NK-92 (cell line): ENCODE data around the gene HCN4.
"Not testable (repeated sequence)": the region's sequence is repeated elsewhere in the genome, so short reads cannot be mapped to it uniquely, and the experiment has no call there.

Experiments
- DNase-seq: peaks from one replicate; lab custom pipeline; 2025; ENCODE audit not compliant: unreplicated experiment; lab: John Stamatoyannopoulos, UW

Gene HCN4

DNA sequence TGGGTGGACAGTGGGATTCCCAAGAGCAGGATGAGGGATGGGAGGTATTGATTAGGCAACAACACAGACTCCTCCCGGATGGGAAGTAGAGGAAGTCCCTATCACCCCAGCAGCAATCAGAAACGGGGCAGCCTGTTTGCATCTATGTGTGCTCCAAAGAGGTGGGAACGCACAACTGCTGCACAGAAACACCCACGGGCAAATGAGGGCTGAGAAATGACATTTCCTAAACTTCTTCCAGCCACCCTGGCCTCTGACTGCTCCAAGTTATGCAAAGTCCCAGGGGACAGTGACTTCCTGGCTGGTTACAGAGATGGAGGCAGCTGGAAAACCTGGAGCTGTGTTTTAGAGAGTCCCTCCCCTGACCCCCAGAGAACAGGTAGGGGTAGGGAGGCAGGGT, 42.6 kb downstream of the HCN4 start:
- DNase-seq = no peak

DNA sequence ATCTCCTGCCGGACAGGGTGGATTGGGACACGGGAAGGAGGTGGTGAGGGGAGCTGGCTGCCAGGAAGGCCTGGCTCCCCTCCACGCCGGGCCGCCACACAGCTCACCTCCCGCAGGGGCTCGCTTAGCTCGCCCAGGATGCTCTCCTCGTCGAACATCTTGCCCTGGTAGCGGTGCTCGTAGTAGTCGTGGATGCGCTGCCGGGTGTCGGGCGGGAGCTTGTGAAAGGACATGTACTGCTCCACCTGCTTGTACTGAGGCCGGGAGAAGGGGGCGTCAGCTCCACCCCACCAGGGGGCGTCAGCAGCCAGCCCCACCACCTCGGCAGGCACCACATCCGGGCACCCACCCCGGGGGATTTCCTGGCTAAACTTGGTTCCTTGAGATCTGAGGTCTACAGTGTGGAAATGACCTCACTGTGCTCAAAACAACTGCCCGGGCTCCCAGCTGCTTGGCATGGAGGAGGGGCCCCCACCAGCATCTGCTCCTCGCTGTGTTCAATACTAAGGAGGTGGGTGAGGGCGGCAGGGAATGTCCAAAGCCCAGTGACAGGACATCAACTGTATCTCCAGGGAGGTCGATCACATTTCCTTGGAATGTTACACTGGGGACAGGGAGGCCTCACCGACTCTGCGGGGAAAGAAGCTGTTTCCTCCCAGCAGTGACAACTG, 43.4 kb downstream of the HCN4 start:
- no peak for DNase-seq

DNA sequence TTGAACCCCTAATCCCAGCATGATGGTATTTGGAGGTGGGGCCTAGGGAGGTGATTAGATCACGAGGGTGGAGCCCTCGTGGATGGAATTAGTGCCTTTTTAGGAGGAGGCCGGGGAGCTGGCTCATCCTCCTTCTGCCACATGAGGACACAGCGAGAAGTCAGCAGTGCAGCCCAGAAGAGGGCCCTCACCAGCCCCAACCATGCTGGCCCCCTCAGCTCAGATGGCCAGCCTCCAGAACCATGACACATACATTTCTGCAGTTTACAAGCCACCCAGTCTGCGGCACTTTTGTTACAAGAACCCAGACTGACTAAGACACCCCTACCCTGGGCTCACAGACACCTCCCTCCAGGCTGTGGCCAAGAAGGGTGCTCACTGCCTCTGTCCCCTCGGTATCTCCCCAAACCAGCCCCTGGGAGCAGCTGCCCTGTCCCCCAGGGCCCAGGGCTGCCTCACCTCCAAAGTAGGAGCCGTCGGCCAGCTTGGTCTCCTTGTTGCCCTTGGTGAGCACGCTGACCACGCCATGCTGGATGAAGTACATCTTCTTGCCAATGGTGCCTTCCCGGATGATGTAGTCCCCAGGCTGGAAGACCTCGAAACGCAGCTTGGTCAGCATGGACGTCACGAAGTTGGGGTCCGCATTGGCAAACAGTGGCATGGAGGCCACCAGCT, 44.1 kb downstream of the HCN4 start:
- DNase-seq = no peak

DNA sequence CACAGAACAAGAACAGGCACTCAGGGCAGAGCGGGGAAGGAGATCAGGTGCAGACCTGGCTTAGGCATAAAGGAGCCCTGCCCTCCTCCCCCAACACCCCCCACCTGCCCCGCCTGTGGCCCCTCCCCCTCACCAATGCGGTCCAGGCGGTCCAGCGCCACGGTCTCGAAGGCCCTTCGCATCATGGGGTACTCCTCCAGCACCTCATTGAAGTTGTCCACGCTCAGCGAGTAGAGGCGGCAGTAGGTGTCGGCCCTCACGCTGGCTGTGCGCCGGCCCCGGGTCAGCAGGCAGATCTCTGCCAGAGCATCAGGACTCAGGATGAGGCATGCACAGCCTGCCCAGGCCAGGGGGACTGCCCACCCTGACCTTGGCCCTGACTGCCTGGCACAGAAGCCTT, 44.8 kb downstream of the HCN4 start:
- DNase-seq = no peak

DNA sequence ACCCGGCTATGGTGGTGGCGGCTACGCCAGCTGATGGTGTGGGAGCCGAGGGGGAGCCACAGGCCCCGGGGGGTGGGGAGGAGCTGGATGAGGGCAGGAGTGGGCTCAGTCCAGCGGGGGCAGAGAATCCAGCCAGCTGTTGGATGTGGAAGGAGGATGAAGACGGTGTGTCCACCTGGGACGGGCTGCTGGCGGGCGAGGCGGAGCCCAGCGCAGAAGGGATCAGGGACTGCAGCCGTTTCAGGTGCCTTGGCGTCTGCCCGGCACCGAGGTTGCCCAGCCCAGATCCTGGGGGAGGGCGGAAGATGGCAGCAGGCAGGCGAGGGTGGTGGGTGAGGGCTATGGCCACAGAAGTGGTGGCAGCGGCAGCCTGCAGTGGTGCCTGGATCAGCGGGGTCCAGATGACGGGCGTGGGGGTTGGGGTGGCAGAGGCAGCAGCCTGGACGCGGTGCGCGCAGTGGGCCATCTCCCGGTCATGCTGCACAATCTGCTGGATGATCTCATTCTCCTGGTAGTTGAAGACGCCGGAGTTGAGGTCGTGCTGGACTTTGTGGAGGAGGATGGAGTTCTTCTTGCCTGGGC, 45.3 kb downstream of the HCN4 start:
- DNase-seq = no peak

GRCh38 chr15:73322665-73323373, 45.9 kb downstream of the HCN4 start:
- DNase-seq = no peak

GRCh38 chr15:73321496-73322450, 47.0 kb downstream of the HCN4 start:
- no peak for DNase-seq

GRCh38 chr15:73320619-73321180, 48.1 kb downstream of the HCN4 start:
- DNase-seq = no peak

- DNase-seq = no peak
These were observed 49.1 kb downstream of the HCN4 start for GRCh38 chr15:73319460-73320245.

DNA sequence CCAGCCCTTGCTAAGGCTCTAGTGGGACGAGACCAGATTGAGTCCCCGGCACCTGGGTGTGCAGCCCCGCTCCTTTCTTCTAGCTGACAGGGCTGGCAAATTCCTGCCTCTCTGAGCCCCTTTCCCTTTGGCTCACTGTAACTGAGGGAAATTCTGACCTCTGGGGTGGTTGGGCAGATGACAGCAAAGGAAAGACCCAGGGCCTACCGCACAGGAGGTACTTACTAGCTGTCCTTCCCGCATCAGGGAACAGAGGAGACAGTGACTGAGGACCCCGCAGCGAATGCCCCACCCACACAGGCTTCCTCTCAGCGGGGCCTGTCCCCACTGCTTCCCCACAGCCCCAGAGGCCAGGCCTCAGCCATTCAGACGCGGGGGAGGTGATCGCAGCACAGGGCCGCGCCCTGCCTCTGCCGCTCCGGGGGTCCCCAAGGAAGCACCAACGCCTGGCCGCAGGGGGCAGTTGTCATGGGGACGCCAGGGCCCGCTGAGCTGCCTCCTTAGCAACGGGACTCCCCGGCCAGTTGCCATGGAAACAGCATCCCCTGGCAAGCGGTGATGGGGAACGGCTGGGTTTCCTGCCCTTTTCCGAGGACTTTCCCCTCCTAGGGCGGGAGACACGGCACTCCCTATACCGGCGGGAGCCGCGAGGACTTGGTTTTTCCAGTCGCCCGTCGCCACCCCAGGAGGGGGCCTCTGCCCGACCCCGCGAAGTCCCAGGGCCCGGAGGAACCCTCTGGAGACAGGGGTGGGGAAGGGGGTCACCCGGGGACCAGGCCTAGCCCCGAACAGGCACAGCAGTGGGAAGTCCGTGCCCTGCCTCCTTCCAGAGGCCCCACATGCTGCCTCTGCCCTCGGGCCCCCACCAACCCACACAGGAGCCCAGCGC, 50.1 kb downstream of the HCN4 start:
- no peak for DNase-seq

DNA sequence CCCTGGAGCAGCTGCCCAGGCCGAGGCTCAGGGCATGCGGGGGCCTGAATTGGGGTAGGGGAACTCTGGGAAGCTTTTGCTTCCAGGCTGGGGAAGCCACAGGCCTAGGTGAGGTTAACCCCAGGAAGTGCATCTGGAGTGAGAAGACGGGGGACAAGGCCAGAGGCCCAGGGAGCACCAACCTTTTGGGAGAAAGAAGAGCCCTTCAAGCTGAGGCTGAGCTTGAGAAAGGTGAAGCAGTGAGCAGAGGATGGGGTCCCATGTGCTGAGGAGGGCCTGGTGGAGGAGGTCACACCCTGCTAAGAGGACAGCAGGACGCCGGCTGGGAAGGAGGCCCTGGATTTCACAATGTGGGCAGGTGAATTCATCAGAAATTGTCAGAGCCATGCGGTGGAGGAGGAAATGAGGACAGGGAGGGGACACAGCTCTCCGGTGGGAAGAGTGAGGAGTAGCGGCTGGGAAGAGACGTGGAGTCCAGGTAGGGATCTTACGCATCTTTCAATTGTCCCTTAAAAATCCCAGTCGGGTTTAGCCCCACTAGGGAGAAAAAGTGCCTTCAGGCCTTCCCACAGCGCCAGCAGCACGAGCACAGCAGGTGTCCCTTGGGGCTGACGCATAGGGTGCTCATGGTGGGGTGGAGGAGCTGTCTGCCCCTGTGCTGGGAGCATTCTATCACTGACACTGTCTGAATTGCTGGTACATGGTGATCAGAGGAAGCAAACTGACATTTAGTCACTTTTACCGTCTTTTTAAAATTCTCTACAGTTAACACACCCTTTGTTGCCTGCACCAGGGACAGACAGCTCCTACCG, 50.9 kb downstream of the HCN4 start:
- DNase-seq = no peak

- no peak for DNase-seq
These were observed 54.9 kb downstream of the HCN4 start for GRCh38 chr15:73313861-73314260.

- no peak for DNase-seq
These were observed 60.5 kb downstream of the HCN4 start for GRCh38 chr15:73308305-73308704.

DNA sequence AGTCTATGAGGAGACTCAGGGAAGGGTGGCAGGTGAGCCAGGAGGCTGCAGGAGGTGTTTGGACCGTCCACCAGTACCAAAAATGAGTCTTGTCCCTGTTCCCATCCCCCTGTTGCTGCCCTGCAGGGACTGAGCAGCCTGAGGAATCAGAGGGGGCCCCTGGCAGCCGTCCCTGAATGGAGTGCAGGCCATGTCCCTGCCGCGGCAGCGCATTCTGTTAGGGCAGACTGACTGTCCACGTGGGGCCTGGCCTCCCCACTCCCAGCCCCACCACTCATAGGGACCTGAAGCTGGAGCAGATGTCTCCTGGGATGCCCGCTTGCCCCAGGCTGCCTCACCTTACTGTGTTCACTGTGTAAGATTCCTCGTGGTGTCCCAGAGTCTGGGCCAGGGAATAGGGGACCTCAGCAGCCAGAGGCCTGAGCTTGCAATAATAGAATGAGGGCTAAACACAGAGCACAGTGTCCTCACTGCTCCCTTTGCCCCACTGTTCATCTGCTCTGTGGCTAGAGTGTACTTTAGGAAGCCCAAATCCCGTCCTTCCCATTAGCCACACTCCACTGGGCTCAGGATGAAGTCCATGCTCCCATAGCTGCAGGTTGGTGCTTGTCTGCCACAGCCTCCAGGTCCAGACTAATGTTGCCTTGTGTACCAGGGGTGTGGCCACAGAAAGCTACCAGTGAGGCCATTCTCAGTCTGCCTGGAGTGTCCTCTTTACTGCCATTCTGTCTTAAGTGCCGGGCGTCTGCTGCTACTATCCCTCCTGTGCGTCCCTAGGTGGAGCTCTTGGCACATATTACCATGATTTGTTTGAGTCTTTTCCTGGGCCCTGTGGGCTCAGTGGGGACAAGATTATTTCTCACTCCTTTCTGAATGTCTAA, 63.2 kb downstream of the HCN4 start:
- DNase-seq = no peak

DNA sequence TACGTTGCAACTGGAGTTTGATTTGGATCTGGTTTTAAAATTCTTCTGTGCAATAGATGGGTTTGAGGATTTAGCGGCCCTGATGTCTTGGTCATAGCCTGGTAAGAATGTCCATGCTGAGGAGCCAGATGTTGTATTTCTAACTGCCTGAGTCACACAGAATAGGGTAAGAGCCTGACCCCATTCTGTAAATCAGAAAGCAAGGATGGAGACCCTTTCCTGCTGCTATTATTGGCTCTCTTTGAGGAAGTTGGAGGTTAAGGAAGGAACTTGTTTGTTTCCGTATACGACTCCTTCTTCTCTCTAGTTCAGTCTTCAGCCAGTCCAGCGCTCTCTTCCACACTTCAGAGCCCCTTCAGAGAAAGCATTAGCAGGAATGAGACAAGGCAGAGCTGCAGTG, 65.1 kb downstream of the HCN4 start:
- no peak for DNase-seq

DNA sequence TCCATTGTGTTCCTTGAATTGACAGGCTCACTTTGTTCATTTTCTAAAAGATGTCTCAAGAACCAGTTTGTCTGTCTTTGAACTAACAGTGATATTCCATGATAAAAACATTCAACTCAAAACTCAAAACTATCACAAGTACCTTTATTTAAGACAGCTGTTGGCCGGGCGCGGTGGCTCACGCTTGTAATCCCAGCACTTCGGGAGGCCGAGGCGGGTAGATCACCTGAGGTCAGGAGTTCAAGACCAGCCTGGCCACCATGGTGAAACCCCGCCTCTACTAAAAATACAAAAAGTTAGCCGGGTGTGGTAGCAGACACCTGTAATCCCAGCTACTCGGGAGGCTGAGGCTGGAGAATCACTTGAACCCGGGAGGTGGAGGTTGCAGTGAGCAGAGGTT, 68.5 kb downstream of the HCN4 start:
- not testable (repeated sequence) for DNase-seq
